Fibroblast of lung (primary cell): ENCODE data around the gene EML1. TPM values are rescaled to one million over a fixed set of nuclear protein-coding genes. Genes with fewer than 3 reads are reported as not detected.

Experiments
- DNase-seq, 2 donors: peaks; one replicate each; pipeline versions ENCODE4 v3.0.0 to v3.0.0-alpha.2; 2010; ENCODE audit warnings: low read depth in 2 of 2
- H2AFZ ChIP-seq: 2 replicates; pipeline ENCODE4 v1.5.1; 2012; ENCODE audit warnings: low read length, control low read depth, inconsistent platforms
- H3K27ac ChIP-seq: 2 replicates; pipeline ENCODE4 v1.5.1; 2011; ENCODE audit warnings: low read length, control low read depth; ENCODE audit not compliant: insufficient read depth
- H3K27me3 ChIP-seq: 2 replicates; pipeline ENCODE4 v1.5.1; 2011; ENCODE audit warnings: mild to moderate bottlenecking, low read length; ENCODE audit not compliant: control insufficient read depth, insufficient read depth
- H3K36me3 ChIP-seq: 2 replicates; pipeline ENCODE4 v1.5.1; 2011; ENCODE audit warnings: low read length; ENCODE audit not compliant: control insufficient read depth, insufficient read depth
- H3K4me1 ChIP-seq: 2 replicates; pipeline ENCODE4 v1.5.1; 2011; ENCODE audit warnings: low read length; ENCODE audit not compliant: control insufficient read depth, insufficient read depth; ENCODE audit errors: extremely low read depth
- H3K4me2 ChIP-seq: 2 replicates; pipeline ENCODE4 v1.5.1; 2011; ENCODE audit warnings: low read length, control low read depth; ENCODE audit not compliant: insufficient read depth; ENCODE audit errors: extremely low read depth
- H3K4me3 ChIP-seq, 4 experiments: fragments of 200-600 bp in 1 of 4; sonication (generic) in 1 of 4; replicated peaks in 1 of 4; 2 replicates each; pipeline ENCODE4 v1.5.1; 2011 to 2016; ENCODE audit warnings: low read length in 4 of 4, low read depth in 3 of 4, mild to moderate bottlenecking in 3 of 4, control low read depth in 2 of 4, inconsistent platforms in 1 of 4, mixed read lengths in 1 of 4; ENCODE audit not compliant: insufficient read depth in 1 of 4; ENCODE audit errors: control extremely low read depth in 1 of 4
- H3K79me2 ChIP-seq: 2 replicates; pipeline ENCODE4 v1.5.1; 2012; ENCODE audit warnings: mild to moderate bottlenecking, low read length, inconsistent platforms; ENCODE audit not compliant: control insufficient read depth, insufficient read depth
- H3K9ac ChIP-seq: 2 replicates; pipeline ENCODE4 v1.5.1; 2011; ENCODE audit warnings: mild to moderate bottlenecking, low read length, control low read depth; ENCODE audit not compliant: insufficient read depth
- H3K9me3 ChIP-seq: 2 replicates; pipeline ENCODE4 v1.5.1; 2012; ENCODE audit warnings: low read depth, low read length; ENCODE audit not compliant: control insufficient read depth, insufficient read depth
- H4K20me1 ChIP-seq: 2 replicates; pipeline ENCODE4 v1.5.1; 2011; ENCODE audit warnings: low read length; ENCODE audit not compliant: control insufficient read depth, insufficient read depth; ENCODE audit errors: extremely low read depth
- EZH2 ChIP-seq: IDR thresholded peaks from 2 replicates; pipeline ENCODE4 v1.5.1; 2012; ENCODE audit warnings: low read length, control low read depth, mild to moderate bottlenecking; ENCODE audit errors: missing control alignments
- polyA plus RNA-seq, 2 donors: library from polyadenylated mRNA; depleted of rRNA in 1 of 2; stranded (reverse) in 1 of 2; unstranded in 1 of 2; fragments of >200 nt; gene quantifications; 2 replicates each; pipeline ENCODE4 v1.2.1, GENCODE V29; 2011 to 2012; ENCODE audit warnings: missing spikeins in 1 of 2
- total RNA-seq: library from RNA; depleted of rRNA; stranded (reverse); fragments of >200 nt; gene quantifications from 2 replicates; pipeline ENCODE4 v1.2.1, GENCODE V29; 2014
- TF ChIP-seq, protein P1 (sequence below), 2 donors: IDR thresholded peaks in 1 of 2; conservative IDR thresholded peaks in 1 of 2; 1 replicate in 1 of 2; 2 replicates in 1 of 2; pipeline ENCODE4 v1.5.1; 2011 to 2012; ENCODE audit warnings: low read length in 2 of 2, control low read depth in 1 of 2, inconsistent platforms in 1 of 2, low read depth in 1 of 2, mild to moderate bottlenecking in 1 of 2

EML1 gene
- total and polyA plus RNA-seq, 2 donors (not counting 1 experiment from before 2014, with no cell fraction given), result 22.4 to 74.5 TPM

DNA sequence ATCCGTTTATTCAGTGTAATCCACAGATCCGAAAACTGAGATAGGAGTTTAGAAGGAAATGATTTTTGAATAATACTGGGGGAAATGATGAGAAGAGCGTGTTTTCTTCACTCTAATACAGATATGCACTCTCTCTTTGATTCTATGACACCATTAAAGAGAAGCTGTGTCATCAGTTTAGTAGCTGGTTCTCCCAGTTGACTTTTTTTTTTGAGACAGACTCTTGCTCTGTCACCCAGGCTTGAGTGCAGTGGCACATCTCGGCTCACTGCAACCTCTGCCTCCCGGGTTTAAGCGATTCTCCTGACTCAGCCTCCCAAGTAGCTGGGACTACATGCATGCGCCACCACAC lies 48.4 kb upstream of the EML1 start:
- Histone ChIP-seq H4K20me1 (no peaks in the 10 kb centered on the region), H3K79me2 (no peaks in the 10 kb centered on the region), H3K4me2 (peak overlapping the region; percentile 18), H3K4me1 (peaks cover 21% of the 10 kb centered on the region), H3K27me3 (no peaks in the 10 kb centered on the region), H3K9me3 (no peaks in the 10 kb centered on the region), H3K4me3 (no peak overlapping the region), H3K27ac (peak overlapping the region; percentile 45), H3K36me3 (no peaks in the 10 kb centered on the region), H2AFZ (no peak overlapping the region), H3K9ac (no peak overlapping the region)
- DNase-seq, result no peak
- TF ChIP-seq, protein P1, sequence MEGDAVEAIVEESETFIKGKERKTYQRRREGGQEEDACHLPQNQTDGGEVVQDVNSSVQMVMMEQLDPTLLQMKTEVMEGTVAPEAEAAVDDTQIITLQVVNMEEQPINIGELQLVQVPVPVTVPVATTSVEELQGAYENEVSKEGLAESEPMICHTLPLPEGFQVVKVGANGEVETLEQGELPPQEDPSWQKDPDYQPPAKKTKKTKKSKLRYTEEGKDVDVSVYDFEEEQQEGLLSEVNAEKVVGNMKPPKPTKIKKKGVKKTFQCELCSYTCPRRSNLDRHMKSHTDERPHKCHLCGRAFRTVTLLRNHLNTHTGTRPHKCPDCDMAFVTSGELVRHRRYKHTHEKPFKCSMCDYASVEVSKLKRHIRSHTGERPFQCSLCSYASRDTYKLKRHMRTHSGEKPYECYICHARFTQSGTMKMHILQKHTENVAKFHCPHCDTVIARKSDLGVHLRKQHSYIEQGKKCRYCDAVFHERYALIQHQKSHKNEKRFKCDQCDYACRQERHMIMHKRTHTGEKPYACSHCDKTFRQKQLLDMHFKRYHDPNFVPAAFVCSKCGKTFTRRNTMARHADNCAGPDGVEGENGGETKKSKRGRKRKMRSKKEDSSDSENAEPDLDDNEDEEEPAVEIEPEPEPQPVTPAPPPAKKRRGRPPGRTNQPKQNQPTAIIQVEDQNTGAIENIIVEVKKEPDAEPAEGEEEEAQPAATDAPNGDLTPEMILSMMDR (conservative IDR thresholded peaks at IDR 0.05 in 1 of 2, IDR thresholded peaks at IDR 0.05 in 1 of 2; ENCODE audit: low read depth in 1 of 2, low read length in 2 of 2), result no peak
- TF ChIP-seq EZH2, result no peak

DNA sequence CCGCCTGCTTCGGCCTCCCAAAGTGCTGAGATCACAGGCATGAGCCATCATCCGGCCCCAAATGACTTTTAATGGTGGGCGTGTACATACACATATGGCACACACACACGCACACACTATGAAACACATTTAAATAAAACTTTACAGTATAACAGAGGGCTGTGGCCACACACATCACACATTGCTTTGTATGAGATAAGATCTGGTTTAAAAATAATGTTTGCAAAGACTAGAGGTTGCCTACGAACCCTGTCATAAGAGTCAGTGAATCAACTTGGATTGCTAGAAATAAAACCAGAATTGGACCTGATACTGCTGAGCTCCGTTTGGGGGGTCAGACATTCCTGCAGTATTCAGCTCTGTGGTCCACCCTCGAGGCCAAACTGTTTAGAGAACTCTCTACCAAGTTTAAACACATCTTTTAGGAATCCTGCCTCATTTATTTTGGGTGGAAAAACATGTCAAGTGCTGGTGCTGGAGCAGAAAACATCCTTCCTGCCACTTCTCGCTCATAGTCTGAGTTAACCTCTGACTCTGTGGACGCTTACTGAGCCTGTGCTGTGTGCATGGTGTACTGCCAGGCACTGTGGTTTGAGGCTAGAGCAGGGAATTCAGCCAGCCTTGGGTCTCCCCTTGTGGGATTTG lies 47.8 kb upstream of the EML1 start:
- TF ChIP-seq, protein P1 (conservative IDR thresholded peaks at IDR 0.05 in 1 of 2, IDR thresholded peaks at IDR 0.05 in 1 of 2; ENCODE audit: low read depth in 1 of 2, low read length in 2 of 2), result no peak
- no peak for TF ChIP-seq EZH2
- no peak overlapping the region for H2AFZ ChIP-seq
- H3K4me1 ChIP-seq, result peaks cover 26% of the 10 kb centered on the region
- peak overlapping the region; percentile 45 for H3K27ac ChIP-seq
- no peaks in the 10 kb centered on the region for H3K79me2 ChIP-seq
- peak overlapping the region; percentile 10 for H3K4me2 ChIP-seq
- H3K9ac ChIP-seq, result no peak overlapping the region
- peak; percentile 95 to 97 for DNase-seq
- no peaks in the 10 kb centered on the region for H4K20me1 ChIP-seq
- H3K36me3 ChIP-seq, result no peaks in the 10 kb centered on the region
- H3K9me3 ChIP-seq, result no peaks in the 10 kb centered on the region
- no peaks in the 10 kb centered on the region for H3K27me3 ChIP-seq
- H3K4me3 ChIP-seq, result no peak overlapping the region

DNA sequence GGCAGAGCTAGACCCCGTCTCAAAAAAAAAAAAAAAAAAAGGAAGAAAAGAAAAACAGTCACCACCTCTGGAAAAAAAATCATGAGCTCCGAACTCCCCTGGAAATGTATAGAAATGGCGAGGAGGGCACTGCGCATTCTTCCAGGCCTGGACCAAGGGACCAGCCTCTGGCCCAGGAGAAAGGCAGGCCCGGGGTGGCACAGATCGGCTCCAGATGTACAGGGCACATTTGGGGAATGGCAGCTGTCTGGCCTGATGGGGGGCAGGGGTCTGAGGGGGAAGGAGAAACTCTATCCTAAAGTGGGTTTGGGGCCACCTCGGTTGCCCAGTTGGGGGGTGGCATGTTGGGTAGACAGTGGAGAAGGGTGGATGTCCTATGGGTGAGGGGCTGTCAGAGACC lies 46.0 kb upstream of the EML1 start:
- H3K27ac ChIP-seq, result no peak overlapping the region
- peaks cover 32% of the 10 kb centered on the region for H3K4me1 ChIP-seq
- no peak for TF ChIP-seq EZH2
- TF ChIP-seq, protein P1 (conservative IDR thresholded peaks at IDR 0.05 in 1 of 2, IDR thresholded peaks at IDR 0.05 in 1 of 2; ENCODE audit: low read depth in 1 of 2, low read length in 2 of 2), result no peak
- H4K20me1 ChIP-seq, result no peaks in the 10 kb centered on the region
- no peak overlapping the region for H2AFZ ChIP-seq
- no peak overlapping the region for H3K4me2 ChIP-seq
- no peaks in the 10 kb centered on the region for H3K27me3 ChIP-seq
- no peak overlapping the region for H3K9ac ChIP-seq
- no peaks in the 10 kb centered on the region for H3K9me3 ChIP-seq
- no peaks in the 10 kb centered on the region for H3K79me2 ChIP-seq
- no peak overlapping the region for H3K4me3 ChIP-seq
- DNase-seq, result no peak
- no peaks in the 10 kb centered on the region for H3K36me3 ChIP-seq
